Neural cell (in vitro differentiated cells): ENCODE data around the gene ZNF496. TPM values are rescaled to one million over a fixed set of nuclear protein-coding genes. Genes with fewer than 3 reads are reported as not detected.

Source experiments
- H2AFZ ChIP-seq: fragments of 200-600, 300-800 bp; sonication (generic), shearing (Covaris generic); 2 replicates; pipeline ENCODE4 v1.6.0; 2014; ENCODE audit warnings: low read depth, mild to moderate bottlenecking, antibody characterized with exemption, low read length, moderate library complexity
- H3F3A ChIP-seq: fragments of 200-600 bp; shearing (Covaris generic); 2 replicates; pipeline ENCODE4 v1.6.1; 2016; ENCODE audit warnings: mild to moderate bottlenecking, moderate library complexity, mixed read lengths, antibody characterized with exemption, low read length; ENCODE audit not compliant: insufficient read depth, poor library complexity, severe bottlenecking
- H3K27ac ChIP-seq: fragments of 200-600, 300-800 bp; sonication (generic), shearing (Covaris generic); 2 replicates; pipeline ENCODE4 v1.5.1; 2014; ENCODE audit warnings: mild to moderate bottlenecking, low read length, moderate library complexity
- H3K27me3 ChIP-seq: fragments of 300-800, 200-600 bp; sonication (generic), shearing (Covaris generic); 2 replicates; pipeline ENCODE4 v1.6.0; 2014; ENCODE audit warnings: mild to moderate bottlenecking, low read depth, low read length, moderate library complexity; ENCODE audit not compliant: insufficient read depth
- H3K36me3 ChIP-seq: fragments of 300-800, 200-600 bp; sonication (generic), shearing (Covaris generic); 2 replicates; pipeline ENCODE4 v1.5.1; 2014; ENCODE audit warnings: mild to moderate bottlenecking, antibody characterized with exemption, low read length, moderate library complexity; ENCODE audit not compliant: insufficient read depth
- H3K4me2 ChIP-seq: fragments of 300-800, 200-600 bp; sonication (generic), shearing (Covaris generic); 2 replicates; pipeline ENCODE4 v1.6.0; 2014; ENCODE audit warnings: mild to moderate bottlenecking, low read length
- H3K4me3 ChIP-seq: fragments of 300-800, 200-600 bp; sonication (generic), shearing (Covaris generic); 2 replicates; pipeline ENCODE4 v1.5.1; 2014; ENCODE audit warnings: mild to moderate bottlenecking, low read length, moderate library complexity
- H3K79me2 ChIP-seq: fragments of 200-600 bp; shearing (Covaris generic); replicated peaks from 2 replicates; pipeline ENCODE4 v1.6.0; 2014; ENCODE audit warnings: mild to moderate bottlenecking, low read length, moderate library complexity; ENCODE audit not compliant: insufficient read depth
- H3K9ac ChIP-seq: fragments of 300-800, 200-600 bp; sonication (generic), shearing (Covaris generic); 2 replicates; pipeline ENCODE4 v1.6.1; 2016; ENCODE audit warnings: mild to moderate bottlenecking, low read length, mixed read lengths
- H3K9me2 ChIP-seq: fragments of 200-600 bp; shearing (Covaris generic); 2 replicates; pipeline ENCODE4 v1.6.1; 2016; ENCODE audit warnings: mild to moderate bottlenecking, low read length, mixed read lengths; ENCODE audit not compliant: insufficient read depth
- H3K9me3 ChIP-seq: fragments of 200-600, 300-800 bp; sonication (generic), shearing (Covaris generic); 2 replicates; pipeline ENCODE4 v1.6.1; 2016; ENCODE audit warnings: mild to moderate bottlenecking, mixed run types, low read length, moderate library complexity, mixed read lengths
- H4K20me1 ChIP-seq: fragments of 200-600 bp; shearing (Covaris generic); 2 replicates; pipeline ENCODE4 v1.6.1; 2016; ENCODE audit warnings: mild to moderate bottlenecking, mixed run types; ENCODE audit not compliant: insufficient read depth
- EP300 ChIP-seq: fragments of 450-650 bp; conservative IDR thresholded peaks from 2 replicates; pipeline ENCODE4 v1.6.1; 2014; ENCODE audit warnings: antibody characterized with exemption, mild to moderate bottlenecking, moderate library complexity; ENCODE audit not compliant: poor library complexity, severe bottlenecking
- EZH2 ChIP-seq: fragments of 200-600, 300-800 bp; shearing (Covaris generic), sonication (generic); IDR thresholded peaks from 2 replicates; pipeline ENCODE4 v1.6.1; 2014; ENCODE audit warnings: antibody characterized with exemption, low read length, borderline replicate concordance, mild to moderate bottlenecking; ENCODE audit not compliant: insufficient read depth, poor library complexity, severe bottlenecking
- MXI1 ChIP-seq: fragments of 450-650 bp; conservative IDR thresholded peaks from 2 replicates; pipeline ENCODE4 v1.6.1; 2014; ENCODE audit warnings: antibody characterized with exemption, mild to moderate bottlenecking; ENCODE audit not compliant: poor library complexity, severe bottlenecking
- POLR2AphosphoS5 ChIP-seq: IDR thresholded peaks from 2 replicates; pipeline ENCODE4 v1.6.1; 2012
- RAD21 ChIP-seq: fragments of 450-650 bp; conservative IDR thresholded peaks from 2 replicates; pipeline ENCODE4 v1.6.1; 2014; ENCODE audit warnings: antibody characterized with exemption, mild to moderate bottlenecking, moderate library complexity
- REST ChIP-seq: IDR thresholded peaks from 2 replicates; pipeline ENCODE4 v1.6.1; 2012; ENCODE audit warnings: borderline replicate concordance
- SMC3 ChIP-seq: fragments of 450-650 bp; conservative IDR thresholded peaks from 2 replicates; pipeline ENCODE4 v1.6.1; 2014; ENCODE audit warnings: antibody characterized with exemption, mild to moderate bottlenecking, moderate library complexity; ENCODE audit not compliant: poor library complexity
- TAF1 ChIP-seq: IDR thresholded peaks from 2 replicates; pipeline ENCODE4 v1.6.1; 2012; ENCODE audit warnings: low read depth
- polyA plus RNA-seq: library from polyadenylated mRNA; depleted of rRNA; stranded (reverse); fragments of >200 nt; gene quantifications from 2 replicates; pipeline ENCODE4 v1.2.3, GENCODE V29; 2014
- TF ChIP-seq, protein P1 (sequence below): fragments of 450-650 bp; IDR thresholded peaks from 2 replicates; pipeline ENCODE4 v1.5.1; 2014; ENCODE audit warnings: antibody characterized with exemption, mild to moderate bottlenecking, moderate library complexity; ENCODE audit not compliant: poor library complexity, severe bottlenecking

ZNF496 gene
- polyA plus RNA-seq, 1 donor from 2014 or later, result 25.2 TPM

DNA sequence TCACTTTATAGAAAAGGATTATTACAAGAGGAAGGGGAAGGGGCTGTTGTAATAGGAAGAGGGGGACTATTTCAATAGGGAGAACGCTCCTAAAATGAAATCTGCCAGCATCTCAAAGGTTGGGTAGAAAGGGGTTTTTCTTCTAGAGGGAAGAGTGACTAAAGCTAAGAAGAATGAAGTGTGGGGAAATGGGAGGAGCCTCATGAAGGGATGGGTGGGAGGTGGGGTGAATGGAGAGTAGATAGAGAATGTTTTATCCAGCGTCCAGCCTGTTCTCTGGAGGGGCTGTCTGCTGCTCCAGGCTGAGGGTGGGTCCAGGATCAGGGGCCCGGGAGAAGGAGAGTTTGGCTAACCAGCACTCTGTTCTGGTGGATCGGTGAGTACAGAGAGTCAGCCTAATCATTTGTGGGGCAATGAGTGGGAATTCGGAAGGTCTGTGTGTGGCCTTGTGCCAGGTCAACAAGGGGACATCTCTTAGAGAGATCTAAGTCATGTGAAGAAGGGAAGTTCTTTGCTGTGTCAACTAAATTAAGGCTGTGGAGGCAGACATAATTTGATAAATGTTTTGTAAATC, 50.6 kb downstream of the ZNF496 start:
- H4K20me1 ChIP-seq, result no peaks in the 10 kb centered on the region

DNA sequence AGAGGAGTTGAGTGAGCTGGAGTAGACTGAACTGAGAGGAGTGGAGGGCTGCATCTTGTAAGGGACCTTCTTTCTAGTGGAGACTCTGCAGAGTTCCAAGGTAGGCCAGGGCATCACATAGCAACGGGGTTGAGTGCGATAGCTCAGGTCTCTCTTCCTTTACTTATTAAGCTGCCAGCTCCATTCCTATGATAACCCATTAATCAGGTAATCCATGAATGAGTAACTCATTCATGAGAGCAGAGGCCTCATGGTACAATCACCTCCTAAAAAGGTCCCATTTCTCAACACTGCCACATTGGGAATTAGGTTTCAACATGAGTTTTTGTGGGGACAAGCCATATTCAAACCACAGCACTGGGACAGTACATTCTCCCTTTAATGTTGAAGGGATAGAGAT, 54.5 kb downstream of the ZNF496 start:
- H3K79me2 ChIP-seq, result no peaks in the 10 kb centered on the region
- TF ChIP-seq RAD21 (no peak), REST (no peak), POLR2AphosphoS5 (no peak), SMC3 (no peak), TAF1 (no peak), EP300 (no peak), MXI1 (no peak)
- TF ChIP-seq, protein P1, sequence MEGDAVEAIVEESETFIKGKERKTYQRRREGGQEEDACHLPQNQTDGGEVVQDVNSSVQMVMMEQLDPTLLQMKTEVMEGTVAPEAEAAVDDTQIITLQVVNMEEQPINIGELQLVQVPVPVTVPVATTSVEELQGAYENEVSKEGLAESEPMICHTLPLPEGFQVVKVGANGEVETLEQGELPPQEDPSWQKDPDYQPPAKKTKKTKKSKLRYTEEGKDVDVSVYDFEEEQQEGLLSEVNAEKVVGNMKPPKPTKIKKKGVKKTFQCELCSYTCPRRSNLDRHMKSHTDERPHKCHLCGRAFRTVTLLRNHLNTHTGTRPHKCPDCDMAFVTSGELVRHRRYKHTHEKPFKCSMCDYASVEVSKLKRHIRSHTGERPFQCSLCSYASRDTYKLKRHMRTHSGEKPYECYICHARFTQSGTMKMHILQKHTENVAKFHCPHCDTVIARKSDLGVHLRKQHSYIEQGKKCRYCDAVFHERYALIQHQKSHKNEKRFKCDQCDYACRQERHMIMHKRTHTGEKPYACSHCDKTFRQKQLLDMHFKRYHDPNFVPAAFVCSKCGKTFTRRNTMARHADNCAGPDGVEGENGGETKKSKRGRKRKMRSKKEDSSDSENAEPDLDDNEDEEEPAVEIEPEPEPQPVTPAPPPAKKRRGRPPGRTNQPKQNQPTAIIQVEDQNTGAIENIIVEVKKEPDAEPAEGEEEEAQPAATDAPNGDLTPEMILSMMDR, result no peak

More for the DNA sequence above, 50.6 kb downstream of the ZNF496 start:
- Histone ChIP-seq H3K27me3 (no peaks in the 10 kb centered on the region), H3K4me3 (no peak overlapping the region), H2AFZ (no peak overlapping the region), H3K27ac (no peak overlapping the region), H3K36me3 (no peaks in the 10 kb centered on the region), H3K9me2 (no peaks in the 10 kb centered on the region), H3K79me2 (no peaks in the 10 kb centered on the region), H3F3A (no peaks in the 10 kb centered on the region), H3K9me3 (peaks cover 2% of the 10 kb centered on the region), H3K4me2 (no peak overlapping the region), H3K9ac (no peak overlapping the region)
- no peak for TF ChIP-seq EP300
- TF ChIP-seq, protein P1, result no peak
- no peak for TF ChIP-seq EZH2
- TF ChIP-seq REST, result no peak
- no peak for TF ChIP-seq RAD21
- TF ChIP-seq TAF1, result no peak
- no peak for TF ChIP-seq MXI1
- no peak for TF ChIP-seq SMC3
- no peak for TF ChIP-seq POLR2AphosphoS5

More for the DNA sequence above, 54.5 kb downstream of the ZNF496 start:
- Histone ChIP-seq H3K36me3 (no peaks in the 10 kb centered on the region), H3K9ac (no peak overlapping the region), H4K20me1 (no peaks in the 10 kb centered on the region), H3F3A (no peaks in the 10 kb centered on the region), H3K27ac (no peak overlapping the region), H3K9me2 (no peaks in the 10 kb centered on the region), H3K4me2 (no peak overlapping the region), H3K4me3 (no peak overlapping the region), H3K9me3 (no peaks in the 10 kb centered on the region), H2AFZ (no peak overlapping the region), H3K27me3 (no peaks in the 10 kb centered on the region)
